ENCODE data around the gene IGF2BP2. TPM values are rescaled to one million over a fixed set of nuclear protein-coding genes. Genes with fewer than 3 reads are reported as not detected.
"Not testable (repeated sequence)": the region's sequence is repeated elsewhere in the genome, so short reads cannot be mapped to it uniquely, and the experiment has no call there.

The IGF2BP2 gene
- polyA plus RNA-seq, 2 of the 4 experiments (the other 2 are of a cell fraction) = 2.2 to 6.1 TPM

DNA sequence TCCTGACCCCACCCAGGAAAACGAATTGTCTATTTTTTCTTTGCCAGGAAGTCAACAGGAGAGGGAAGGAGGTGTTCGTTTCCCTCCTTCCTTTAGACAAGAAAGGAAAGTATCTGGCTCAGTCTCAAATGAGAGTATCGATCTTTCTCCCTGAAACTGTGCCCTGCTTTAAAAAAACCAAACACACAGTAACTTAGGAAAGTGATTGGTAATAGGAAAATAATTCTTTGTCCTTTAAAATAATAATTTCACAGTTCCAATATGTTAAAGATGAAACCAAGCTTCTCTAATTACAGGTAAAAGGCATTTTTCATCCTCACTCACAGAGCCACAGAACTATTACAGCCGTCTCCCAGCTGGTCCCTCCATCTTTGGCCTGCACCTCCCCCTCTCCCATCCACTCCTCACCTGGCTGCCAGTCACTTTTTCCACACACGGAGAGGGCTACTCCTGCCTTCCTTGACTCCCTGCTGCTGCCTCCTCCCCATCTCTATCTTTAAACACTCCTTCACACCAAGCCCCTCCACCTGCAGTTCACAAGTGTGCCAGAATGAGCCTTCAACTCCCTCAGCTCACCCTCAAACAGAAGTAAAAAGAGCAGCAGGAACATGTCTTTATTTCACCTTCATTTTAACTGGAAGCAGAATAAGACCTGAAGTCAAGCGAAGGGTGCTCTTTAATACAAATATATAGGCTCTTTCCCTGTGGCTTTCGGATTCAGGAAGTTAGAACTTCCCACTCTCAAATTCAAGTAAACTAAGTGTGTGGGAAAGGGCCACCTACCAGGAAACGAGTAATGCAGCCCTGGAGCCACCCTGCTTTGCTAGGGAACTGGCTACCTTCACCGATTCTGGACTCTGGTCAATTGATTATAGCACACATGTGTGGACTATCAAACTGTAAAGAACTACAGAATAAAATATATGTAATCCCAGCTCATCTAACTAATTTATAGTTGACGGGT lies 122.3 kb downstream of the IGF2BP2 start (continued):
- TF ChIP-seq FOXS1 (CRISPR knock-in tag; IDR thresholded peaks at IDR 0.05) = no peak

DNA sequence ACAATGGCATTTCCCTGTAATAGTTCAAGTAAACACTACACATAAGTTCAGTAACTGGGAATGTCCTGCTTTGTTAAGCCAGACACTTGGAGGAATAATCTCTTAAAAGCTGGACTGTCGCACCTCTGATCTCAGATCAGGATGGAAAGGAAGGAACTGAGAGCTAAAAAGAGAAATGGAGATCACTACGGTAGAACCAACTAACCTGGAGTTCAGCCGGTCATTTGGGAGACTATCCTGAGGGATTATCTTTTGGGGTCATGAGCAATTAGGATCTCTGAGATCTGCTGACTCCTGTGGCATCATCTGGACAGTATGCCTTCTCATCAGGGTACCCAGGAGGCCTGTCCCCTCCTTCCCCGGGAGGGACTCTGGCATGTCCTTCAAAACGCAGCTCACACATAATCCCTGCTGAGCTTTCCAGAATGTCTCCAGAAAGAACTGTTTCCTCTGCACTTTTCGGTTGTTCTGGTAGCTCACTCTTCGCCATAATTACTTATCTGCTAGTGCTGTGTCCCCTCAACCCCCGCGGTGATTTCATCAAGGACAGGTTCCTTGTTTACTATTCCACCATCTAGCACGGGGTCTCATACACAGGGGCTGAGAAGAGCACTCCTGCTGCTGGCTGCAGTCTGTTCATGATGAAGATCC lies 123.1 kb downstream of the IGF2BP2 start:
- CTCF ChIA-PET = interaction anchor here (1.0 to 2.5 kb wide), 2 partner anchors 17 to 24 kb away, joined by 3 to 8 read pairs; no protein-coding TSS in a partner anchor
- Histone ChIP-seq H3K4me2 (no peak overlapping the region), H3K4me1 (0 out of 3 replicates have a peak, but pooled peaks cover 3% of the 10 kb centered on the region), H3K27ac (no peak overlapping the region), H3K9me3 (no peaks in the 10 kb centered on the region), H3K4me3 (no peak overlapping the region)
- TF ChIP-seq CEBPB (IDR thresholded peaks at IDR 0.05) (no peak), EHMT2 (IDR thresholded peaks at IDR 0.05; ENCODE audit: low read depth) (no peak), HOXB5 (CRISPR knock-in tag; IDR thresholded peaks at IDR 0.05) (no peak), RCOR1 (IDR thresholded peaks at IDR 0.05; ENCODE audit: low read depth, low read length) (no peak), RAD21 (conservative IDR thresholded peaks at IDR 0.05 in 1 of 2, IDR thresholded peaks at IDR 0.05 in 1 of 2) (no peak), JUNB (IDR thresholded peaks at IDR 0.05) (no peak)
- TF ChIP-seq, protein P1, sequence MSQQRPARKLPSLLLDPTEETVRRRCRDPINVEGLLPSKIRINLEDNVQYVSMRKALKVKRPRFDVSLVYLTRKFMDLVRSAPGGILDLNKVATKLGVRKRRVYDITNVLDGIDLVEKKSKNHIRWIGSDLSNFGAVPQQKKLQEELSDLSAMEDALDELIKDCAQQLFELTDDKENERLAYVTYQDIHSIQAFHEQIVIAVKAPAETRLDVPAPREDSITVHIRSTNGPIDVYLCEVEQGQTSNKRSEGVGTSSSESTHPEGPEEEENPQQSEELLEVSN (IDR thresholded peaks at IDR 0.05; ENCODE audit: borderline replicate concordance, low read depth) = no peak
- TF ChIP-seq, protein P2, sequence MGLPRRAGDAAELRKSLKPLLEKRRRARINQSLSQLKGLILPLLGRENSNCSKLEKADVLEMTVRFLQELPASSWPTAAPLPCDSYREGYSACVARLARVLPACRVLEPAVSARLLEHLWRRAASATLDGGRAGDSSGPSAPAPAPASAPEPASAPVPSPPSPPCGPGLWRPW (IDR thresholded peaks at IDR 0.05) = no peak
- ATAC-seq (no peak), FAIRE-seq (no peak), DNase-seq (ENCODE audit: low read depth in 1 of 2, low spot score in 1 of 2) (no peak)
- POLR2A ChIA-PET = no interaction called here
- 90% methylated on average over 10 of the region's 10 CpGs for WGBS (ENCODE audit: missing lambda C conversion rate)

DNA sequence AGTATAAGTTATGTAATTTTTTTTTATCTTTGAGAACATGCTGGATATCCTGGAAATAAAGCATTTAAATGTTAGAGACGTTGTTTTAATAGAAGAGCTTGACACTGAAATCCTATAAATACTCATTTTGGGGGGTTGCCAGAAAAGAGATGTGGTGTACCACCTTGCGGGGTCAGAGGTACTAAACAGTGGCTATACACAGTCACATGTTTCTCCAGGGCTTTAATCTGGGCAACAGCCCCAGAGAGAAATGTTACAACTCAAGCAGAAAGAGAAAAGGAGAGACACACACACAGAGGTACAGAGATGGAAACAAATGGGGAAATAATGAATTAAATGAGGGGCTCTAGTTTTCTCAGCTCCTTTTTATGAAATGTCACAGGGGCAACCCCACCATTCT lies 124.9 kb downstream of the IGF2BP2 start:
- FAIRE-seq = no peak

DNA sequence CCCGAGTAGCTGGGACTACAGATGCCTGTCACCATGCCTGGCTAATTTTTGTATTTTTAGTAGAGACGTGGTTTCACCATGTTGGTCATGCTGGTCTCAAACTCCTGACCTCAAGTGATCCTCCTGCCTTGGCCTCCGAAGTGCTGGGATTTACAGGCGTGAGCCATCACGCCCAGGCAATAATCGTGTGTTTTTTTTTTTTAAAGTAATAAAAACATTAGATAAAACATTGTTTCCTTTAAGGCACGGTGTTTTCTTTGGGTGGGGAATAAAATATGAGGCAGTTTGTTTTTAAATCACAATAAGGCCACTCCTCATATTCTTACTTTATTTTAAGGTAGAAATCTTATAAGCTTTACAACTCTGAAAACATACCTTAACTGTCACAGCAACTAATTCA lies 127.6 kb downstream of the IGF2BP2 start:
- H3K27ac ChIP-seq; H3K4me1 ChIP-seq; POLR2A ChIA-PET; ATAC-seq; H3K4me2 ChIP-seq; DNase-seq (ENCODE audit: low read depth in 1 of 2, low spot score in 1 of 2); FAIRE-seq; H3K4me3 ChIP-seq; H3K9me3 ChIP-seq: not testable (repeated sequence)
- 94% methylated on average over 7 of the region's 7 CpGs for WGBS (ENCODE audit: missing lambda C conversion rate)
- CTCF ChIA-PET = interaction anchor here (1.0 kb wide), 1 partner anchor 20 kb away, joined by 4 read pairs; no protein-coding TSS in a partner anchor

More for the DNA sequence above, 124.9 kb downstream of the IGF2BP2 start:
- Histone ChIP-seq H3K4me3 (no peak overlapping the region), H3K27ac (no peak overlapping the region), H3K4me2 (no peak overlapping the region), H3K4me1 (0 out of 3 replicates have a peak, but pooled peaks cover 3% of the 10 kb centered on the region), H3K9me3 (no peaks in the 10 kb centered on the region)
- 85% methylated on average over 2 of the region's 2 CpGs for WGBS (ENCODE audit: missing lambda C conversion rate)
- CTCF ChIA-PET = interaction anchor here (1.4 to 2.2 kb wide), 2 partner anchors 9 to 22 kb away, joined by 4 to 5 read pairs; no protein-coding TSS in a partner anchor
- ATAC-seq (no peak), DNase-seq (ENCODE audit: low read depth in 1 of 2, low spot score in 1 of 2) (no peak)
- POLR2A ChIA-PET = no interaction called here
- TF ChIP-seq KDM5A (IDR thresholded peaks at IDR 0.05) = no peak
- no peak for TF ChIP-seq FOXS1 (CRISPR knock-in tag; IDR thresholded peaks at IDR 0.05)
- no peak for TF ChIP-seq SREBF2 (IDR thresholded peaks at IDR 0.05)
- TF ChIP-seq RARB (CRISPR knock-in tag; IDR thresholded peaks at IDR 0.05) = no peak
- TF ChIP-seq TFCP2L1 (CRISPR knock-in tag; IDR thresholded peaks at IDR 0.05) = no peak
- no peak for TF ChIP-seq HOXB5 (CRISPR knock-in tag; IDR thresholded peaks at IDR 0.05)
- TF ChIP-seq PHF8 (IDR thresholded peaks at IDR 0.05; ENCODE audit: borderline replicate concordance, low read depth) = no peak
- TF ChIP-seq ZSCAN20 (CRISPR knock-in tag; IDR thresholded peaks at IDR 0.05) = no peak
- TF ChIP-seq ZC3H11A (IDR thresholded peaks at IDR 0.05) = no peak

All from A549 (cell line).